ENCODE measurements around the gene SNX30. TPM values are rescaled to one million over a fixed set of nuclear protein-coding genes. Genes with fewer than 3 reads are reported as not detected.
"Not testable (repeated sequence)": the region's sequence is repeated elsewhere in the genome, so short reads cannot be mapped to it uniquely, and the experiment has no call there.

The SNX30 gene
- total RNA-seq, 1 donor from 2014 or later = 22.5 TPM

DNA sequence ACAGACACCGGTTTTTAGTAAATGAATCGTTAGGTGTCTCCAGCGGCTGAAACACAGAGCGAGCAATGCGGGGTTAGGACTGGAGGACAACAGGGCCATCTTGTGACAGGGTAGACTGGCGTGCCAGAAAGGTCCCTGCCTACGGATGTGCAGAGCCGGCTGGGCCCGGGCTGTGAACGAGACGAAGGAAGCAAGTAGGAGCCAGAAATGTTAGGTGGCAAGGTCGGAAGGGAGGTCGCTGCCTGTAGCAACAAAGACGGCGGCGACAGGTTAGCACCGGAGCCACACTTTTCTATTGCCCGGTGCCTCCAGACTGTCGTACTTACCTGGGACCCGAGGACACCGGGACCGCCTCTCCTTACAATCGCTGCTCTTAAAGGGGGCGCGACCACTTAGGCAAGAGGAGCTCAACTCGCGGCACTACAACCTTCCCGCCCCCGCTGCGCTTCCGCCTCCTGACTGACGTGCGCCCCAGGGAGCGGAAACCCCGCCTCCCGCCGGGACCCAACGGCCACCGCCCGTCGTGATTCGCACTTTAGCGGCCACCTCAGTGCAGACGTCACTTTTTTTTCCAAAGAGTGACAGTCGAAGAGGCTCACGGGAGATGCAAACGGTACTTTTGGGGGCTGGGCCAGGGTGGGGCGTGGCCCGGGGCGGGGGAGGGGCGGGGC is 32.8 kb upstream of the SNX30 start, which contains the start of gene INIP:
TSS of gene INIP (minus strand) at position 457 of the 671 bp plus-strand sequence. CDS start 1,632 bp downstream, outside the sequence.
- Histone ChIP-seq H3K27me3 (ENCODE audit: control insufficient read depth, insufficient read depth, low read length) (no peaks in the 10 kb centered on the region), H3K36me3 (ENCODE audit: control insufficient read depth, insufficient read depth, low read length) (no peaks in the 10 kb centered on the region), H3K4me3 (ENCODE audit: low read depth, low read length) (peak within 1 kb of the TSS; percentile 68)
- TF ChIP-seq, protein P1, sequence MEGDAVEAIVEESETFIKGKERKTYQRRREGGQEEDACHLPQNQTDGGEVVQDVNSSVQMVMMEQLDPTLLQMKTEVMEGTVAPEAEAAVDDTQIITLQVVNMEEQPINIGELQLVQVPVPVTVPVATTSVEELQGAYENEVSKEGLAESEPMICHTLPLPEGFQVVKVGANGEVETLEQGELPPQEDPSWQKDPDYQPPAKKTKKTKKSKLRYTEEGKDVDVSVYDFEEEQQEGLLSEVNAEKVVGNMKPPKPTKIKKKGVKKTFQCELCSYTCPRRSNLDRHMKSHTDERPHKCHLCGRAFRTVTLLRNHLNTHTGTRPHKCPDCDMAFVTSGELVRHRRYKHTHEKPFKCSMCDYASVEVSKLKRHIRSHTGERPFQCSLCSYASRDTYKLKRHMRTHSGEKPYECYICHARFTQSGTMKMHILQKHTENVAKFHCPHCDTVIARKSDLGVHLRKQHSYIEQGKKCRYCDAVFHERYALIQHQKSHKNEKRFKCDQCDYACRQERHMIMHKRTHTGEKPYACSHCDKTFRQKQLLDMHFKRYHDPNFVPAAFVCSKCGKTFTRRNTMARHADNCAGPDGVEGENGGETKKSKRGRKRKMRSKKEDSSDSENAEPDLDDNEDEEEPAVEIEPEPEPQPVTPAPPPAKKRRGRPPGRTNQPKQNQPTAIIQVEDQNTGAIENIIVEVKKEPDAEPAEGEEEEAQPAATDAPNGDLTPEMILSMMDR (IDR thresholded peaks at IDR 0.05; ENCODE audit: insufficient read depth, low read length, poor library complexity, severe bottlenecking) = no peak
- peak; percentile 80 for DNase-seq (ENCODE audit: low read depth)

DNA sequence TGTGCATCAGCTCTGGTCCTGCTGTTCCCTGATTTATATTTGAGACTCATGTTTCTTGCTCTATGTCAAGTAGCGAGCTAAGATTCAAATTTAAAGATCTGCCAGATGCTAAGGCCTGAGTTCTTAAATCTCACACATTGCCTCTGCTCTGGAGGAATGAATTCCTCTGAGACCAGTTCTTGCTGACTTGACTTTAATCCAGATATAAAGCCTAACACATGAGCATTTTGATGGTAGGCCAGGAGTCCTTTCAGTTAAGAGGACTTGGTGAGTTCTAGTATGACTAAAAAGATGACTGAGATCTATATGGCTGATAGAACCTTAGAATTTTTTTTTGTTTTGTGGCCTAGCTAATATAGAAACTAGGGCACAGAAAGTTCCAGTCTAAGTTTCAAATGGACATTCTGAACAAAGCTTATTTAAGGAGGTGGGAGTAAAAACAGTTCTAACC is 31.3 kb upstream of the SNX30 start:
- H3K27me3 ChIP-seq (ENCODE audit: control insufficient read depth, insufficient read depth, low read length) = no peaks in the 10 kb centered on the region

DNA sequence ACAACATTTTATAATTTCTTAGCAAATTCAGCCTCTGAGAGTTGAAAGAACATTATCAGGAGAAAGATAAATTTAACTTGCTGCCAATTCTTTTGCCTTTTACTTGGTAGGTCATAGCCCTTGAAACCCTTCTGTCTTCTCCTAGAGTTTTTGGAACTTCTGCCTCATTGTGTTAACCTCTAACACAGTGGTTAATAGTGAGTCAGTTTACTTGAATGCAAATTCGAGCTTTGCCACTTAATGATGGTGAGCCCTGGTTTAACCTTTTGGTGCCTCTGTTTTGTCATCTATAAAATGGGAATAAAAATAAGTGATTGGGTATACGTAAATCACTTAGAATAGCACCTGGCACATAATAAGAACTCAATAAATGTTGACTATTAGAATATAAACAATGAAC is 30.9 kb upstream of the SNX30 start:
- no peak for DNase-seq (ENCODE audit: low read depth)
- H3K36me3 ChIP-seq (ENCODE audit: control insufficient read depth, insufficient read depth, low read length) = no peaks in the 10 kb centered on the region
- TF ChIP-seq, protein P1 (IDR thresholded peaks at IDR 0.05; ENCODE audit: insufficient read depth, low read length, poor library complexity, severe bottlenecking) = no peak
- no peaks in the 10 kb centered on the region for H3K27me3 ChIP-seq (ENCODE audit: control insufficient read depth, insufficient read depth, low read length)
- no peak overlapping the region for H3K4me3 ChIP-seq (ENCODE audit: low read depth, low read length)

More for the DNA sequence above, 31.3 kb upstream of the SNX30 start:
- TF ChIP-seq, protein P1 (IDR thresholded peaks at IDR 0.05; ENCODE audit: insufficient read depth, low read length, poor library complexity, severe bottlenecking) = no peak
- H3K4me3 ChIP-seq (ENCODE audit: low read depth, low read length) = no peak overlapping the region
- H3K36me3 ChIP-seq (ENCODE audit: control insufficient read depth, insufficient read depth, low read length) = no peaks in the 10 kb centered on the region
- DNase-seq (ENCODE audit: low read depth) = no peak

DNA sequence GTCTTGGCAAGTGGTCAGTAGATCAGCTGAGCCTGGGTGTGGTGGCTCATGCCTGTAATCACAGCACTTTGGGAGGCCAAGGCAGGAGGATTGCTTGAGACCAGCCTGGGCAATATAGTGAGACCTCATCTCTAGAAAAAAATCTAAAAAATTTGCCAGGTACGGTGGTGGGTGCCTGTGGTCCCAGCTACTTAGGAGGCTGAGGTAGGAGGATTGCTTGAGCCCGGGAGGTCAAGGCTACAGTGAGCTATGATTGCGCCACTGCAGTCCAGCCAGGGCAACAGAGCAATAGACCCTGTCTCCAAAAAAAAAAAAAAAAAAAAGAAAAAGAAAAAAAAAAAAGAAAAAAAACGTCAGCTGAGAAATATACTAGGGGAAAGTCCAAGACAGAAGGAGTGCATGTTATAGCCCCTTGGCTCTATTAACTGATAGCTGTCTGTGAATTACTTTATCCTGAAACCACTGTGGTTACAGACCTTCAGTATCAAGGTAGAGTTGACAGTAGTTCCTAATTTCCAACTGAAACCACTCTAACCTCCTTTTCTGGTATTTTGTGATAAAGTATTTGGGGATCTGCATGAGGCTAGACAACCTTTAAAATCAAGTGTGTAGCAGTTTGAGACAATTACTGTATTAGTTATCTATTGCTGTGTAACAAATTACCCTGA is 30.3 kb upstream of the SNX30 start:
- Histone ChIP-seq H3K27me3 (ENCODE audit: control insufficient read depth, insufficient read depth, low read length) (no peaks in the 10 kb centered on the region), H3K4me3 (ENCODE audit: low read depth, low read length) (no peak overlapping the region), H3K36me3 (ENCODE audit: control insufficient read depth, insufficient read depth, low read length) (no peaks in the 10 kb centered on the region)
- TF ChIP-seq, protein P1 (IDR thresholded peaks at IDR 0.05; ENCODE audit: insufficient read depth, low read length, poor library complexity, severe bottlenecking) = no peak
- no peak for DNase-seq (ENCODE audit: low read depth)

DNA sequence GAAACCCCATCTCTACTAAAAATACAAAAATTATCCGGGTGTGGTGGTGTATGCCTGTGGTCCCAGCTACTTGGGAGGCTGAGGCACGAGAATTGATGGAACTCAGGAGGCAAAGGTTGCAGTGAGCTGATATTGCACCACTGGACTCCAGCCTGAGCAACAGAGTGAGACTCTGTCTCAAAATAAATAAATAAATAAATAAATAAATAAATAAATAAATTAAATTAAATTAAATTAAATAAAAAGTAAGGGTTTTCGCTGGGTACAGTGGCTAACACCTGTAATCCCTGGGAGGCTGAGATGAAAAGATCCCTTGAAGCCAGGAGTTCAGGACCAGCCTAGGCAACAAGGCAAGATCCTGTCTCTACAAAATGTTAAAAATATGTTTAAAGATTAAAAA is 27.8 kb upstream of the SNX30 start:
- not testable (repeated sequence) for DNase-seq (ENCODE audit: low read depth)

DNA sequence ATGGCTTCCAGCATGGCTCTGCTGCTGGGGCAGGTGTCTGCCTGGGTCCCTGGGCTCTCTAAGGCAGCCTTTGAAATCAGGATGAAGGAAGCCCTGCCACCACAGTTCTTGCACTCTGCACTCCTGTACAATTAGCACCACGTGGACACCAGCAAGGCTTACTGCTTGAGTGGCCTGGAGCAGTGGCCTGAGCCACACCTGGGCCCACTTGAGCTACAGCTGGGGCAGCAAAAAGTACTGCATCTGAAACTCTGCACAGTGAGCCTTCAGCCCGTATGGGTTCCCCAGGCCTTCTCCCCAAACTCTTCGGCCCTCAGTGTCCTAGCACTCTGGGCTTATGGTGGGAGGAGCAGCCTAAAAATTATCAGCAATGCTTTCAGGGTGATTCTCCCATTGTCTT is 24.6 kb upstream of the SNX30 start:
- TF ChIP-seq, protein P1 (IDR thresholded peaks at IDR 0.05; ENCODE audit: insufficient read depth, low read length, poor library complexity, severe bottlenecking) = no peak
- H3K27me3 ChIP-seq (ENCODE audit: control insufficient read depth, insufficient read depth, low read length) = no peaks in the 10 kb centered on the region
- DNase-seq (ENCODE audit: low read depth) = no peak
- H3K36me3 ChIP-seq (ENCODE audit: control insufficient read depth, insufficient read depth, low read length) = no peaks in the 10 kb centered on the region
- H3K4me3 ChIP-seq (ENCODE audit: low read depth, low read length) = no peak overlapping the region

More for the DNA sequence above, 27.8 kb upstream of the SNX30 start:
- H3K4me3 ChIP-seq (ENCODE audit: low read depth, low read length); H3K36me3 ChIP-seq (ENCODE audit: control insufficient read depth, insufficient read depth, low read length); H3K27me3 ChIP-seq (ENCODE audit: control insufficient read depth, insufficient read depth, low read length): not testable (repeated sequence)
